SH-SY5Y (cell line): ENCODE results near the gene RHOA.

ENCODE experiments used
- GATA2 ChIP-seq: IDR thresholded peaks from 2 replicates; pipeline ENCODE4 v1.6.1; 2011; ENCODE audit warnings: mild to moderate bottlenecking, low read depth, low read length
- GATA3 ChIP-seq: IDR thresholded peaks from 2 replicates; pipeline ENCODE4 v1.6.1; 2011; ENCODE audit warnings: low read depth, mild to moderate bottlenecking, low read length, moderate library complexity

- no peak for TF ChIP-seq GATA2
- no peak for TF ChIP-seq GATA3
Measured at GRCh38 chr3:49324768-49325167, 87.0 kb downstream of the RHOA start.
